HG03045 (cell line): Measurements from ENCODE around the gene SRD5A1.

Experiments
- ATAC-seq: cut with Tn5 transposase; IDR thresholded peaks from one replicate; pipeline ENCODE4 v1.9.1; 2021; ENCODE audit warnings: mild to moderate bottlenecking, moderate library complexity; ENCODE audit not compliant: unreplicated experiment

SRD5A1 gene

GRCh38 chr5:6711409-6712141 lies 78.3 kb downstream of the SRD5A1 start:
- no peak for ATAC-seq

GRCh38 chr5:6712142-6712576 lies 78.9 kb downstream of the SRD5A1 start:
- peak; percentile 13 for ATAC-seq

- ATAC-seq, result peak; percentile 62
These were observed 79.5 kb downstream of the SRD5A1 start for GRCh38 chr5:6712577-6713273.

DNA sequence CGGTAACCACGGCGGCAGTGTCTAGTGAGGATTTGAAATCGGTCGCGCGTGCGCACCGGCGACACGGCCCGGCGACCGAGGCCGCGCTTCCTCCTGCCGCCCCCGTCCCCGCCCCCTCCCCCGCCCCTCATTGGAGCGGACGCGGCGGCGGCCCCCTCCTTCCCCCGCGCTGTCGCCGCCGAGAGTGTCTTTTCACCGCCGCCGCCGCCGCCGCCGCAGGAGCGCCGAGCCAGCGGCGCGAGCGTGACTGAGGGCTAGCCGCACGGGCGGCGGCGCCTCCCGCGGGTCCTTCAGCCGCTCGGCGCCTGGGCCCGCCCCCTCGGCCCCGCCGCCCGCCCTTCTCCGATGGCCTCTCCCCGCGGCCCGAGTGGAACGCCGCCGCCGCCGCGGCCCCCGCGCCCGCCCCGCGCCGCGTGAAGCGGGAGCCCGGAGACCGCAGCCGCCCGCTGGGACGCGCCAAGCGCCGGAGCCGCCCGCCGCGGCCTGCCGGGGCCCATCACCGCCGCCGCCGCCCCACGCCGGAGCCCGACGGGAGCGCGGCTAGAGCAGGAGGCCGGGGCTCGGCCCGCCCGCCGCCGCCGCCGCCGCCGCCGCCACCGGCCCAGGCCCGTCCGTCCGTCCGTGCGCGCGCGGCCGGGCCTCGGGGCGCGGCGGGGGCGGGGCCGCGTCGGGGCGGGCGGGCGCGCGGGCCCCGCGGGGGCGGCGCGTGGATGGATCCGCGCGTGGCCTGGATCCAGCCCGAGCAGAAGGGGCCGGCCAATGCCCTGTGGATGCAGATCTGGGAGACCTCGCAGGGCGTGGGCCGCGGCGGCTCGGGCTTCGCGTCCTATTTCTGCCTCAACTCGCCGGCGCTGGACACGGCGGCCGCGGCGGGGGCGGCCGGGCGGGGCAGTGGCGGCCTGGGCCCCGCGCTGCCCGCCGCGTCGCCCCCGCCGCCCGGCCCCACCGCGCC lies 80.3 kb downstream of the SRD5A1 start, which contains the start of gene TENT4A:
Gene TENT4A, plus strand, starts transcription at position 159 of the 952 bp plus-strand sequence. Its CDS starts 552 bp downstream, at position 711.
- peak; percentile 30 for ATAC-seq

GRCh38 chr5:6714226-6715041 lies 81.2 kb downstream of the SRD5A1 start:
- ATAC-seq, result peak; percentile 7

DNA sequence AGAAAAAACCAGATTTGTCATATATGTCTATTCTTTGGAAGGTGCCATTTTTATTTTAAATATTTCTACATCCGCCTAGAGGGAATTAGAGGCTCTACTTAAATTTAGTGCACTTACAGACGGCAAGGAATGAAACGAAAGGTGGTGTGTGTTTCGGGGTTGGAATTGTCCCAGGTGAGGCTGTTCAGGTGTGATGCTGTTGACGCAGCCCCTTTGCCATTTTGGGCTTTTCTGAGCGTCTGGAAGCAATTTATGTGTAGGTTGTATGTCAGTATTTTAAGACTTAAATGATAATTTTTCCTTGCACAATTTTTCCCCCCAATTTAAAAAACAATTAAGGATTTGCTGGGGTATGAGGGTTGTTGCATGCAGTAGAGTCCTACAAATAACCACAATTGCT lies 82.0 kb downstream of the SRD5A1 start:
- no peak for ATAC-seq

DNA sequence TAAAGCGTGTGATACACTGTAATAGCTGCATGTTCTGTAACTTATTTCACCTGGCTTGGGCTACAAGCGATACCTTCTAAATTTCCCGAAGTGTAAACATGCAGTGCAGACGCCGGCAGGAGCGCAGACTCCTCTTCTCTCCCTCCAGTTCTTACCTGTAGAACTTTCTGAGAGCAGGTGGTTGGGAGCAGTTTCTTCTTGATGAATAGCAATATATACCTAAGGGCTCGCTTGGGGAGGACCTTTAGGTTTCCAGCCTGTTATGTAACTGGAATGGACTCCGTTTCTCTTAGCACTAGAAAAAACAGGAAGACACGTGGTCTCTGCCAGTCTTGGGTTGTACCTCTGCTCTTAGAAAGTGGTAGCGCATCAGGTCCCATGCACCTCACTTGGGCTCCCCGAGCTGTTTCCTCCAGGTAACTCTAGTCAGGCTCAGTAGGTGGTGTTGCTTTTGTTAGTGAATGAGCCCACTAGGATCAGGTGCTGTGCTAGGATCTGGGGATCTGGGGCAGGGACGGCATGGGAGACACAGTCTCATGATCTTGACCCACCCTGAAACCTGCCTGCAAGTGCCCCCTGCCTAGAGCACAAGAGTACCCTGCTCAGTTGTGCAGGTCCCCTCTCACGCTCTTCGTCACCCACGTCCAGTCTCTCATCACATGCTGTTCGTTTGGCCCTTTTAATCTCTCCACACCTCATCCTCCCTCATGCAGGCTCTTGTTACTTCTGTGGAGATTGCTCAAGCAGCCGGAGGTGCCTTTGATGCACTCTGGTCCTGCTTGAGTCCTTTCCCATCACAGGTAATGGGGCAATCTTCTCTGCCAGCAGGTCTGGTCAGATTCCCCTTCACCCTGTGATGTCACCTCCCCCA lies 82.8 kb downstream of the SRD5A1 start:
- no peak for ATAC-seq

DNA sequence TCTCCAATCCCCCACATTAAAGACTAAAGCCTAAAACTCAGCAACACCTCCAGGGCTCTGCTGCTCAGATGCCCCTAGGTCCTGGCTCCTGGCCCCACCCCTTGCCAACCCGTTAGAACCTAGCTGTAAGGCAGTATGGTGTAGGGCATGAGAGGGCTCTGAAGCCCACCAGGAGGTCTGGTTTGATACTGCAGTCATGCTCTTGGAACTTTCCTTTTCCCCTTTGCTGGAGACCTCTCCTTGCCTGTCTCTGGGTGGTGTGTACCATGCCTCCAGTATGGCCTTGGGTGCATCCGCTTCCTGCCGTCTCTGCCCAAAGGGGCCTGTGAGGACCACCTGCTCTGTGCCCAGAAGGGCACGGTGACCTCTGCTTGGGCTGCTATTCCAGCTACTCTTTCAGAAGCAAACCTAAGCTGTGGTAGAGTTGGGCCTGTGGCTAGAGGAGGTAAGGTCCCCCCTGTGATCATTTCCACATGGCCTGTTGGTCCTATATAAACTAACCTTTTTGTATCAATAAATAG lies 83.4 kb downstream of the SRD5A1 start:
- ATAC-seq, result no peak

GRCh38 chr5:6717247-6717646 lies 84.0 kb downstream of the SRD5A1 start:
- no peak for ATAC-seq

- ATAC-seq, result no peak
These were observed 84.4 kb downstream of the SRD5A1 start for GRCh38 chr5:6717687-6718086.

GRCh38 chr5:6718161-6718681 lies 85.0 kb downstream of the SRD5A1 start:
- ATAC-seq, result no peak

DNA sequence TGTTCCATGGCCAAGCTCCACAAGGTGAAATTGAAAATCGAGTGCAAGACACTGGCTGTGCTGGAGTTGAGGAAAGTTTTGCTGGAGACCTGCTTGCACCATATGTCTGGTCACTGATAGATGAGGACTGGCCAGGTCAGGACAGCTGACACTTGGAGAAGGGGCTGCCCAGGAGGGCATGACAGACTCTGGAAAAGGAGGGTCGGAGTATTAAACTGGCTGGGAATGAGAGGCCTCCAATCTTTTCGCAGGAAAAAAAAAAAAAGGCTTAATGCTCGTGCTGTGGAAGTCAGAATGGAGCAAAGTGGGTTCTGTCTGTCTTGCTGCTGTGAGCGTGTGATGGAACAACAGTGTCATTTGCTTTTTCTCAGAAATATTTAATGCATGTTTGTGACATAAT lies 85.5 kb downstream of the SRD5A1 start:
- ATAC-seq, result no peak

DNA sequence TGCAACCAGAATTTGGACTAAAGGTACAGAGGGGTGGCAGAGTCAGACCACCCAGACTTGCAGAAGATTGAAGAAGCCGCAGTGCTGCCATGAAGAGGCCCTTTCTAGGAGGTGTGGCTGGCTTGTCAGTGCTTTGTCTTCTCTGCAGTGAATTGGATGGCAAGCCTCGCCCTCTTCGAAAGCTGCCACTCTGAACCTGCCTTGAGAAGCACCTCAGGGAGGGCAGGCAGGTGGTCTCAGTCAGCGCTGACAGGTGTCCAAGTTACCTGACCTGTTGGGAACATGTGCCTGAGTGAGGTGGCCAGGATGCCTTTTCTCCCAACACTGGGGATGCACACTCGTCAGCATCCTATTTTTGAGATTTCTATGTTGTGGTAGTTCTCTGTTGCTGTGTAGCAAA lies 86.2 kb downstream of the SRD5A1 start:
- ATAC-seq, result no peak

DNA sequence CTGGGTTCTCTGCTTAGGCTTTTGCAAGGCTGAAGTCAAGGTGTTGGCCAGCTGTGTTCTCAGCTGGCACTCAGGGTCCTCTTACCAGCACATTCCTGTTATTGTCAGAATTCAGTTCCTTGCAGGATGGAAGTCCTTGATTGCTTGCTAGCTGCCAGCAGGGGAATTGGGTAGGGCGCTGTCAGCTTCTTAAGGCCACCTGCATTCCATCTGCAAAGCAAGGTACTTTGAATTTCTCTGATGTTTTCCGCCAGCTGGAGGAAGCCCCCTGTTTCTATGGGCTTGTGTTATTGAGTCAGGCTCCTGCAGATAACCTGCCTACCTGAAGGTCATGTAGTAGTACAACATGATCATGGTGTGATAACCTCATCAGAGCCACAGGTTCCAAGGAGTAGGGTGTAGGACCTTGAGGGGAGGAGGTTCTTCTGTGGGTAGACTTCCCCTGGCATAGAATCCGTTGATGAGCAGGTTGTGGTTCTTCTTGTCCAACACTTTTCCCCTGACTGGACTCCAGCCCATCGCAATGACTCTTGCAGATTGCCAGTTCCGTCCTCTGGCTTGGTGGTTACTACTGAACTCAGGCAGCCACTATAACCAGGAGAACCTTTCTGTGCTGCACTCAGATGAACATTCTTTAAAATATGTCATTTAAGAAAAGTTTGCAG lies 86.8 kb downstream of the SRD5A1 start:
- ATAC-seq, result no peak

- ATAC-seq, result no peak
These were observed 87.3 kb downstream of the SRD5A1 start for GRCh38 chr5:6720561-6720921.

DNA sequence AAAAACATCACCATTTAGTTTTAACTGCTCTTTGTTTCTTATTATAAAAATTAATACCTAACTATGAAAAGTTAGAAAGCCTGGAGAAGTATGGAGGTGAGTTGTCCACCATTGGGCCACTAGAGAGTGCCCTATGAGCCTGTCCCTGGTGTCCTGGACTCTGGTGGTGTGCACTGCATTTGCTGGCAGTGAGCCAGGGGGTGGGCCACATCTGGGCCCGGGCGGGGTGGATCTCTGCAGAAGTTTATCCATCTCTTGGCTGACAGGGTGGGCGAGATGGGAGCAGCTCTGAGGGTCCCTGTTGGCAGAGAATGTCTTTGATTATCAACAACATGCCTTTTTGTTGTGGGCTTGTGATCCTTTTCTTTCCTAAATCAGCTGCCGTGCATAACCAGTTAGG lies 88.2 kb downstream of the SRD5A1 start:
- no peak for ATAC-seq

DNA sequence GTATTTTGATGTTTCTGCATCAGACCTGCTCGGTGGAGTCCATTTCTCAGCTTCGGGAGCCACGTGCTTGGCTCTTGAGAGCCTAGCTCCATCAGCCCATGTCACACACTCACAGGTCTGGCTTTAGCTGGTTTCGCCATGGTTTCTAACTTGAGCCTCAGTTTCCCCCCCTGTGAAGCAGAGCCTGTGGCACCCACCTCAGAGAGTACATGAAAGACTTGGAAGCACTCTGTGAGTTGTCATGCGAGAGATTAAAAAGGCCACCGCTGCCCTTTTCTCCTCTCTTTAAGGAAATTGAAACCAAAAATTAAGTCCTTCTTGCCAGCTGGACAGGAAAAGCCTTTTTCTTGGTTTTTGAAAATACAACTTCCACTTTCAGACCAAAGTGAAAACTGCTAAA lies 88.8 kb downstream of the SRD5A1 start:
- peak; percentile 42 for ATAC-seq

- ATAC-seq, result no peak
These were observed 90.0 kb downstream of the SRD5A1 start for GRCh38 chr5:6723122-6723815.
